D341Med (cell line): ENCODE results near the gene CIB1.
A peak's percentile ranks its signal among the peaks of the same experiment; 100 is the strongest.
"Not testable (repeated sequence)": the region's sequence is repeated elsewhere in the genome, so short reads cannot be mapped to it uniquely, and the experiment has no call there.

Source experiments
- DNase-seq: peaks from one replicate; pipeline ENCODE4 v3.0.0; 2012; ENCODE audit warnings: low spot score

CIB1 gene

DNA sequence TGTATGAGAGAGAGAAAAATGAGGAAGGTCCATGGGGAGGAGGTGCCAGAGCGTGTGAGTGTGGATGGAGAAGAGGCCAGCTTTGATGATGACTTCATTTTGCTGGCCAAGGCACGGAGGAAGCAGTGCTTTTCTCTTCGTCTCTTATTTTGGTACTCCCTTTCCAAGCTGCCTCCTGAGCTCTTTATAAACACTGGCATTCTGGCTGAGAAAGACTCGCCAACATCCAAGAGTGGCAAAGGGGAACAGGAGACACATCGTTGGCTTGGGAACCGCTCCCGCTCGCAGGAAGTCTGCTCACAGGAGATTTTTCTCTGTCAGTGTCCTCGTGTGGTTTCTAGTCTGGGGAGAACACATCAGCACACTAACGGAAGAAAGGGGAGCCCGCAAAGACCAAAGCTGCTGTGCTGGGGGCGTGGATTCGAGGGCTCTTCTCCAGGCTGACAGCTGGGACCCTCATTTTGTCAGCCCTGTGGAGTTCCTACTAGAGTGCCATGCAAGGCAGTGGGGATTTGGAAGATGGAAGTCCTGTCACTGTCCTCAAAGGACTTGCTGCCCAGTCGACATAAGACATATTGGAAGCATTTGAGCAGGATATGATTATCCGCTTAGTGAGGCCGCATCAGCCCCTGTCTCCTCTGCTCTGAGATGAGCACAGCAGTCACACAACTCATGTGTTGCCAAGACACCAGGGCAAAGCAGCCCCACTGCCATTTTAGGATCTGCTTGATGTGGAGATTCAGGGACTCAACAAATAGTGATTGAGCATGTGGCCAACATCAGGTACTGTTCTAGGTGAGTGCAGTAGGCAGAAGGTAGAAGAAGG lies 40.6 kb downstream of the CIB1 start:
- no peak for DNase-seq

GRCh38 chr15:90191794-90192509 lies 41.8 kb downstream of the CIB1 start:
- peak; percentile 55 for DNase-seq

DNA sequence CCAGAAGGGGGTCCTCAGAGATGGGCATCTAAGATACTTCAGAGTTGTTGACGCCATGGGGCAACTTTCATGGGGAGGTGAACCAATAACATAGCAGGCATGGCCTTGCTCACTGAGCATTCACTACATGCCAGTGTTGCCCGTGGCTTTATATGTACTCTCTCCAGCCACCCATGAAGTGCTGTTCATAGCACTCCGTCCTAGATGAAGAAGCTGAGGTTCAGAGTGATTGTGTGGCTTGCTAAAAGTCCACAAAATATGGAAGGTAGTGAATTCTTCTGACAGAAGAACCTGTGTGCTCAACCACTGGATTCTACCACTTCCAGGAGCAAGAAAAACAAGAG lies 42.4 kb downstream of the CIB1 start:
- no peak for DNase-seq

GRCh38 chr15:90190606-90191343 lies 43.0 kb downstream of the CIB1 start:
- no peak for DNase-seq

DNA sequence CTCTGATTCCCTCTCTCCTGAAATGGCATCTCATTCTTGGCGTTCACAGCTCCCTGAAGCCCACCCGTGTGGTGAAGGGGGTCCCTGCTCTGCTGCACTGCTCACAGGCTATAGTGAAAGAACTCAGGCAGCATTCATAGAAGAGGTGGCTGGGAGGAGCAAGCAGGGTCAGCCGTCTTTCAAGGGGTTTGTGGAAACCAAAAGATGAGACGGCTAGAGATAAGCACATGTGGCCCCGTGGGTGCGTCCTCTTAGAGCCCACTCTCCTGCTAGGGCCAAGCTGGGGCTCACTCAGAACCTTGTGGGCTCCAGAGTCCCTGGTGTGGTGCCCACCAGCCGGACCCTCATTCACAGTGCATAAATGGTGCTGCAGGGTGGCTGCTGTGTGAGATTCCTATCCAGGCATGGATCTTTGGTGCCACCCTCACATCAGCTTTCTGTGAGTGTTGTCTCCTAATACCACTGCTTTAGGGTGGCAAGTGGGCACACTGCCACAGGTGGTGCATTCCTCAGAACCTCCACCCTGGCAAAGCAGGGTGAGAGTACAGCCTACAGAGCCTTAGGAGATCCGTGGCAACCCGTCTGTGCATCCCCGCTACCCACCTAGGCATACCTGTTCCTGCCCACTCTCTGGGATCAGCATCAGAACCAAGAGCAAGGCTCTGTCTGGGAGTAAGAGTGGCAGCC lies 43.8 kb downstream of the CIB1 start:
- no peak for DNase-seq

GRCh38 chr15:90188914-90189748 lies 44.6 kb downstream of the CIB1 start:
- no peak for DNase-seq

- DNase-seq = not testable (repeated sequence)
These were observed 45.7 kb downstream of the CIB1 start for GRCh38 chr15:90188065-90188464.

DNA sequence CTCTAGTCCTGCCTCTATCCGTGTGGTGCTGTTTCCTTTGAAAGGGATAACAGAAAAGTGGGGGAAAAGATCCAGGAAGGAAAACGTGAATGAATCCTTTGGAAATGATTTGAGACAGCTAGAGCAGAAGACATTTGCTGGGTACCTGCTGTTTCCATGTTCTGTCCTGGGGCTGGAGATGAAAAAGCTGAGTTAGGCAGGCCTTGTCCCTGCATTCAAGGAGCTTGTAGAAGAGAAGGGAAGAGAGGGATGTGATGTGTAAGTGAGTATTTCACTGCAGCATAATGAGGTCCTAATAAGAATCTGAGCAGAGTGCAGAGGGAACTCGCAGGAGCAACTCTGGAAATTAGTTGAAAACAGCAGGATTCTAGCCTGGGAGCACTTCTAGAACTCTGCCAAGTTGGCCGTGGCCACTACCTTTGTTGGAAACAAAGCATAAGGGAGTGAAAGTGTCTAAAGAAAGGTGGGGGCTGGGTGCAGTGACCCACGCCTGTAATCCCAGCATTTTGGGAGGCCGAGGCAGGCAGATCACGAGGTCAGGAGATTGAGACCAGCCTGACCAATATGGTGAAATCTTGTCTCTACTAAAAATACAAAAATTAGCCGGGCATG lies 46.4 kb downstream of the CIB1 start:
- no peak for DNase-seq

DNA sequence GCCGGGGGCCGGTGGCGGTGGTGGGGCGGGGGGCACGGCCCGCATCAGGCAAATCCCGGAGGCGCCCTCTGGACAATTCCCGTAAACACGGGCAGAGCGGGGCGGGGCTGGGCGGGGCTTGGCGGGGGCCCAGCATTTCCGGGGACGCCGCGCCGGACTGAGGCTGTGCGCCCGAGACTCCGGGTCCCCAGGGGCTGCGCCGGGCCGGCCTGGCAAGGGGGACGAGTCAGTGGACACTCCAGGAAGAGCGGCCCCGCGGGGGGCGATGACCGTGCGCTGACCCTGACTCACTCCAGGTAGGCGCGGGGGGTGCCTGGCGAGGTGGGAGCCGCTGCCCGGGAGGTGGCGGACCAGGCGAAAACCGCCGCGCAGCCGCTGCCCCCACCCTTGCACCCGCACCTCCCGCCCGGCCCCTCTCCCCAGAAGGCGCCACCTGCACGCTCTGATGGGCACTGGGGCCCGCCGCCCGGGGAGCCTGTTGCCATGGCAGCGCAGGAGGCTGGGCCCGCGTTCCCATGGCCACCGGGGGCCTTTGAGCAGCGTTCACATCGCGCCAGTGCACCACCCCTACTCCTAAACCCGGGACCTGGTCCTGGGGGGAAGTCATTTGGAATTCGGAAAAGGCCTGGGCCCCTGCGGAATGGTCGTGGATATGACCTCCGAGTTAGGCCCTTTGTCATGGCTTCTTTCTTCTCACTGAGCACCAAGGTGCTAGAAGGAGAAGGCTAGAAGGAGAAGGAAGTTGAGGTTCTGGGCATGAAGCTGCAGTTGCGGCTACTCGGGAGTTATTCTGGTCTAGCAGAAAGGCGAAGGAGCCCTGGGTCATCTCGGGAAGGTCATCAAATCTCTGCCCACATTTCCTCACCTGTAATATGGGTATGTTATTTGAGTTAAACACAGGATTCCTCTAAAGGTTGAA lies 48.7 kb downstream of the CIB1 start:
- DNase-seq = peak; percentile 61

DNA sequence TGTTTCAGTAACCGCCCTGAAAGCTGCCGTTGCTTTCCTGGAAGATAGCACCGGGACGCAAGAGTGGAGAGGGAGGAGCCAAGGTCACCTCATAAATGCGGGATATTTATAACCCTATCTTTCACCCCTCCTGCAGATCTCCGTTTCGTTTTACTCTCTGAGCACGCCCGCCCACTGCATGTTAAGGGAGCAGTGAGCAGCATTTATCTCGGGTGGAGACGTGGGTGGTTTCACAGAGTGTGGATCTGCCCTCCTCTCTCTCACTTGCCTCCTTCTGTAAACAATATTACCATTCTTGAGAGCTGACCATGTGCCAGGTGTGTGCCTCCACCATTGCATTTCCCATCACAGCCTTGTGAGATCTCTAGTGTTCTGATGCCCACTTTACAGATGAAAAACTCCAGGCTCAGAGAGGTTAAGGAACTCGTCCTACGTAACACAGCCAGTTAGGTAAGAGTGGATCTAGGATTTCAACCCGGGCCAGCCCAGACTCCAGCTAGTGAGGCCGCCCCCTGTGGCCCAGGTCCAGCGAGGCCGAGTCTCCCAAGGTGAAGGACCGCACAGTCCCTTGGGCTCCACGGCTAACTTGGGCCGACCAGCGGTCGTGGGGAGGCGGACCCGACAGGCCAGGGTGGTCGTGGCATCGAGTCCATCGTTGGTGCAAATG lies 49.5 kb downstream of the CIB1 start:
- DNase-seq = no peak

DNA sequence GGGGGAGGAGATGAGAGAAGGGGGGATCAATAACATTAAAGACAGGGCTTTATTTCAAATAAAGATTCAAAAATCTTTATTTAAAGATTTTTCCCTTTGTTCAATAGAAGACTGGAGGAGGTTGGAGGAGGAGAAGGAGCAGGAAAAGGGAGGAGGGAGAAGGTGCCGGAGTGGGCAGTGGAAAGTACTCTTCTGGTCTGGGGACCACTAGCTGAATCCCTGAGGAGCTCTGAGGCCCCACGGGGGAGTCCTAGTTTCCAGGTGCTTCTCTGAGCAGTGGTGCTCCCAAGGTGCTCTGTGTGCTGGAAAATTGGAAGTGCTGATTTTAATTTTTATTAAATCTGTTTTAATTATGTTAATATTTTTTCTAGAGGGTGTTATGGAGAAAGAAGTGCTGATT lies 52.0 kb downstream of the CIB1 start:
- no peak for DNase-seq
